SK-N-SH (cell line): ENCODE results near the gene MEPE. TPM values are rescaled to one million over a fixed set of nuclear protein-coding genes. Genes with fewer than 3 reads are reported as not detected.

ENCODE experiments used
- CTCF ChIA-PET: fragments of 300-600, 350-600 bp; formaldehyde crosslinking; extraction: SDS; loops from one replicate; lab custom pipeline; 2021; lab: Yijun Ruan, JAX
- POLR2A ChIA-PET: fragments of 350-600 bp; sonication (Branson Sonifier 250); formaldehyde crosslinking; extraction: SDS; loops from one replicate; lab custom pipeline; 2020; ENCODE audit warnings: antibody characterized with exemption, inconsistent platforms; lab: Yijun Ruan, JAX
- DNase-seq: peaks from one replicate; pipeline ENCODE4 v3.0.0; 2012
- H2AFZ ChIP-seq: fragments of 200-600 bp; sonication (generic); 2 replicates; pipeline ENCODE4 v1.8.1; 2016; ENCODE audit warnings: antibody characterized with exemption, mild to moderate bottlenecking, low read depth
- H3F3A ChIP-seq: fragments of 200-600 bp; sonication (generic); replicated peaks from 2 replicates; pipeline ENCODE3; 2016; ENCODE audit warnings: antibody characterized with exemption, mild to moderate bottlenecking; ENCODE audit not compliant: insufficient read depth
- H3K27ac ChIP-seq, 2 experiments: fragments of 200-500 bp in 1 of 2; fragments of 200-600 bp in 1 of 2; sonication (Bioruptor generic) in 1 of 2; sonication (generic), shearing (Covaris generic) in 1 of 2; 2 replicates each; pipeline versions ENCODE4 v1.5.1 to v1.6.1; 2014 to 2016; ENCODE audit warnings: low read depth in 2 of 2, inconsistent platforms in 1 of 2, low read length in 1 of 2, mild to moderate bottlenecking in 1 of 2, mixed read lengths in 1 of 2
- H3K27me3 ChIP-seq: fragments of 200-600 bp; sonication (generic), shearing (Covaris generic); 2 replicates; pipeline ENCODE4 v1.6.1; 2016; ENCODE audit warnings: mixed run types; ENCODE audit not compliant: insufficient read depth
- H3K36me3 ChIP-seq, 2 experiments: fragments of 200-500 bp in 1 of 2; fragments of 200-600 bp in 1 of 2; sonication (Bioruptor generic) in 1 of 2; sonication (generic) in 1 of 2; replicated peaks in 1 of 2; 2 replicates each; pipeline versions ENCODE3 to v1.5.1; 2014 to 2016; ENCODE audit warnings: low read length in 1 of 2, mild to moderate bottlenecking in 1 of 2; ENCODE audit not compliant: insufficient read depth in 2 of 2, control insufficient read depth in 1 of 2
- H3K4me1 ChIP-seq, 2 experiments: fragments of 200-500 bp in 1 of 2; fragments of 200-600 bp in 1 of 2; sonication (Bioruptor generic) in 1 of 2; sonication (generic), shearing (Covaris generic) in 1 of 2; 2 replicates each; pipeline versions ENCODE4 v1.5.1 to v1.6.1; 2014 to 2016; ENCODE audit warnings: low read depth in 1 of 2, low read length in 1 of 2, mixed run types in 1 of 2; ENCODE audit not compliant: insufficient read depth in 2 of 2, control insufficient read depth in 1 of 2
- H3K4me2 ChIP-seq: fragments of 200-600 bp; sonication (generic), shearing (Covaris generic); 2 replicates; pipeline ENCODE4 v1.6.1; 2017; ENCODE audit warnings: mixed run types
- H3K4me3 ChIP-seq, 2 experiments: fragments of 200-500 bp in 1 of 2; fragments of 200-600 bp in 1 of 2; sonication (Bioruptor generic) in 1 of 2; sonication (generic), shearing (Covaris generic) in 1 of 2; 2 replicates each; pipeline versions ENCODE4 v1.5.1 to v1.8.1; 2014 to 2016; ENCODE audit warnings: low read depth in 2 of 2, inconsistent platforms in 1 of 2, low read length in 1 of 2, mild to moderate bottlenecking in 1 of 2, mixed read lengths in 1 of 2, moderate library complexity in 1 of 2
- H3K79me2 ChIP-seq: fragments of 200-600 bp; sonication (generic); 2 replicates; pipeline ENCODE4 v1.8.1; 2017; ENCODE audit warnings: mild to moderate bottlenecking; ENCODE audit not compliant: insufficient read depth
- H3K9ac ChIP-seq: fragments of 200-600 bp; sonication (generic); 2 replicates; pipeline ENCODE4 v1.6.1; 2017; ENCODE audit warnings: mixed run types
- H3K9me2 ChIP-seq: fragments of 200-600 bp; sonication (generic); 2 replicates; pipeline ENCODE4 v1.6.1; 2017; ENCODE audit warnings: mixed run types
- H3K9me3 ChIP-seq: fragments of 200-600 bp; sonication (generic); 2 replicates; pipeline ENCODE4 v1.6.1; 2017; ENCODE audit warnings: mixed run types, mild to moderate bottlenecking, moderate library complexity
- H4K20me1 ChIP-seq: fragments of 200-600 bp; sonication (generic); 2 replicates; pipeline ENCODE4 v1.6.1; 2017; ENCODE audit warnings: mild to moderate bottlenecking, mixed run types; ENCODE audit not compliant: insufficient read depth
- CHD2 ChIP-seq: fragments of 150-350 bp; IDR thresholded peaks from 2 replicates; pipeline ENCODE4 v1.6.1; 2018; ENCODE audit warnings: low read length; ENCODE audit not compliant: partially characterized antibody
- CTCF ChIP-seq: fragments of 200-600 bp; sonication (generic); IDR thresholded peaks from 2 replicates; pipeline ENCODE4 v1.6.1; 2017; ENCODE audit warnings: antibody characterized with exemption, mild to moderate bottlenecking, moderate library complexity
- ELF1 ChIP-seq: IDR thresholded peaks from 2 replicates; pipeline ENCODE4 v1.4.0; 2012
- EP300 ChIP-seq, 2 experiments: IDR thresholded peaks; 2 replicates each; pipeline versions ENCODE4 v1.4.0 to v1.6.1; 2012; ENCODE audit warnings: borderline replicate concordance in 1 of 2, low read depth in 1 of 2, low read length in 1 of 2
- EZH2phosphoT487 ChIP-seq: fragments of 200-600 bp; sonication (generic); IDR thresholded peaks from 2 replicates; pipeline ENCODE4 v1.6.1; 2017; ENCODE audit warnings: low read depth, mixed run types, mild to moderate bottlenecking, antibody characterized with exemption, moderate library complexity, borderline replicate concordance
- FOXJ3 ChIP-seq: sonication (generic); formaldehyde crosslinking; IDR thresholded peaks from 2 replicates; pipeline ENCODE4 v1.5.1; 2020; ENCODE audit warnings: mild to moderate bottlenecking, missing genetic modification reagents
- FOXM1 ChIP-seq: IDR thresholded peaks from 2 replicates; pipeline ENCODE4 v1.4.0; 2012; ENCODE audit warnings: low read depth, mild to moderate bottlenecking
- GABPA ChIP-seq: IDR thresholded peaks from 2 replicates; pipeline ENCODE4 v1.4.0; 2012; ENCODE audit warnings: low read depth, mild to moderate bottlenecking
- GATA2 ChIP-seq: sonication (generic); formaldehyde crosslinking; IDR thresholded peaks from 2 replicates; pipeline ENCODE4 v1.5.0; 2020; ENCODE audit warnings: mild to moderate bottlenecking, missing genetic modification reagents
- MAX ChIP-seq: IDR thresholded peaks from 2 replicates; pipeline ENCODE4 v1.4.0; 2012; ENCODE audit warnings: low read depth
- MEF2A ChIP-seq: IDR thresholded peaks from 2 replicates; pipeline ENCODE4 v1.4.0; 2012; ENCODE audit warnings: low read depth, borderline replicate concordance
- MXI1 ChIP-seq: IDR thresholded peaks from 2 replicates; pipeline ENCODE4 v1.6.1; 2012; ENCODE audit warnings: mild to moderate bottlenecking, low read depth, low read length, improper control_type of control experiment
- NFIC ChIP-seq: IDR thresholded peaks from 2 replicates; pipeline ENCODE4 v1.4.0; 2012; ENCODE audit warnings: borderline replicate concordance
- NRF1 ChIP-seq: IDR thresholded peaks from 2 replicates; pipeline ENCODE4 v1.6.1; 2012; ENCODE audit warnings: low read depth, mild to moderate bottlenecking, low read length
- PBX3 ChIP-seq: IDR thresholded peaks from 2 replicates; pipeline ENCODE4; 2012
- POLR2AphosphoS5 ChIP-seq: IDR thresholded peaks from 2 replicates; pipeline ENCODE4 v1.6.1; 2012; ENCODE audit warnings: low read depth, low read length
- RAD21 ChIP-seq: IDR thresholded peaks from 2 replicates; pipeline ENCODE4 v1.6.1; 2012; ENCODE audit warnings: mild to moderate bottlenecking, low read length
- RCOR1 ChIP-seq: fragments of 150-350 bp; IDR thresholded peaks from 2 replicates; pipeline ENCODE4 v1.6.1; 2017; ENCODE audit warnings: antibody characterized with exemption, low read length
- RFX5 ChIP-seq: IDR thresholded peaks from 2 replicates; pipeline ENCODE4 v1.6.1; 2012; ENCODE audit warnings: mild to moderate bottlenecking, improper control_type of control experiment, low read length
- RXRA ChIP-seq: IDR thresholded peaks from 2 replicates; pipeline ENCODE4 v1.4.0; 2012; ENCODE audit warnings: low read depth, mild to moderate bottlenecking, borderline replicate concordance
- SMC3 ChIP-seq: IDR thresholded peaks from 2 replicates; pipeline ENCODE4 v1.6.1; 2012; ENCODE audit warnings: low read depth, low read length, improper control_type of control experiment
- TAF1 ChIP-seq: IDR thresholded peaks from 2 replicates; pipeline ENCODE4 v1.6.1; 2012; ENCODE audit warnings: low read depth, mild to moderate bottlenecking, low read length, moderate library complexity, borderline replicate concordance
- USF1 ChIP-seq: IDR thresholded peaks from 2 replicates; pipeline ENCODE4 v1.4.0; 2012; ENCODE audit warnings: low read depth, borderline replicate concordance
- USF2 ChIP-seq: fragments of 150-350 bp; IDR thresholded peaks from 2 replicates; pipeline ENCODE4 v1.6.1; 2017; ENCODE audit warnings: antibody characterized with exemption, low read length, low read depth, borderline replicate concordance
- WGBS: methylation state at CpG from one replicate; pipeline ENCODE4 v1.1.6; 2017; ENCODE audit warnings: low lambda C conversion rate; 5-methylcytosine and 5-hydroxymethylcytosine counted together
- polyA plus RNA-seq, 3 experiments: library from polyadenylated mRNA; depleted of rRNA; stranded (reverse); fragments of >200 nt; gene quantifications; 2 replicates each; pipeline ENCODE4 v1.2.3, GENCODE V29; 2012

MEPE gene
- polyA plus RNA-seq, 1 of the 3 experiments (the other 2 are of a cell fraction): not detected

- H3F3A ChIP-seq: no peaks in the 10 kb centered on the region
- no peak overlapping the region for H3K4me3 ChIP-seq
- no peaks in the 10 kb centered on the region for H3K4me1 ChIP-seq
- no peaks in the 10 kb centered on the region for H3K27me3 ChIP-seq
- no peaks in the 10 kb centered on the region for H3K79me2 ChIP-seq
- no peak overlapping the region for H3K9ac ChIP-seq
- no peak for TF ChIP-seq ELF1
- TF ChIP-seq GABPA: no peak
- no peak for TF ChIP-seq USF2
- no peak for TF ChIP-seq EP300 (IDR thresholded peaks at IDR 0.05; ENCODE audit: borderline replicate concordance in 1 of 2, low read depth in 1 of 2, low read length in 1 of 2)
- no peak for TF ChIP-seq EZH2phosphoT487
- no peak for TF ChIP-seq USF1
- TF ChIP-seq PBX3: no peak
- TF ChIP-seq RAD21: no peak
- no peak for TF ChIP-seq FOXM1
- TF ChIP-seq RCOR1: no peak
- no peak for TF ChIP-seq MAX
- TF ChIP-seq MXI1: no peak
- TF ChIP-seq POLR2AphosphoS5: no peak
- no peak overlapping the region for H3K27ac ChIP-seq
- no peaks in the 10 kb centered on the region for H3K9me3 ChIP-seq
- H2AFZ ChIP-seq: no peak overlapping the region
- no peaks in the 10 kb centered on the region for H3K9me2 ChIP-seq
- ChIA-PET CTCF (interaction anchor here (1.1 kb wide), 2 partner anchors 46 to 178 kb away, joined by 3 read pairs; no protein-coding TSS in a partner anchor), POLR2A (no interaction called here)
- no peaks in the 10 kb centered on the region for H4K20me1 ChIP-seq
- 32% methylated on average over 3 of the region's 3 CpGs for WGBS
- no peak for DNase-seq
- H3K36me3 ChIP-seq: no peaks in the 10 kb centered on the region
- H3K4me2 ChIP-seq: no peak overlapping the region
These were observed 25.4 kb upstream of the MEPE start for GRCh38 chr4:87807402-87807801.

GRCh38 chr4:87811977-87812376 is 20.8 kb upstream of the MEPE start:
- DNase-seq: no peak
- no peaks in the 10 kb centered on the region for H3K79me2 ChIP-seq
- no peaks in the 10 kb centered on the region for H3K36me3 ChIP-seq
- H3K4me1 ChIP-seq: no peaks in the 10 kb centered on the region
- no peaks in the 10 kb centered on the region for H4K20me1 ChIP-seq
- H3K9me2 ChIP-seq: no peaks in the 10 kb centered on the region
- H2AFZ ChIP-seq: no peak overlapping the region
- POLR2A ChIA-PET: no interaction called here
- H3K27me3 ChIP-seq: no peaks in the 10 kb centered on the region
- no peaks in the 10 kb centered on the region for H3K9me3 ChIP-seq
- no peak overlapping the region for H3K4me2 ChIP-seq
- no peak overlapping the region for H3K9ac ChIP-seq
- H3K4me3 ChIP-seq: no peak overlapping the region
- CTCF ChIA-PET: no interaction called here
- no peak overlapping the region for H3K27ac ChIP-seq
- WGBS: 31% methylated on average over 2 of the region's 2 CpGs
- H3F3A ChIP-seq: no peaks in the 10 kb centered on the region
- TF ChIP-seq CTCF (no peak), EP300 (IDR thresholded peaks at IDR 0.05; ENCODE audit: borderline replicate concordance in 1 of 2, low read depth in 1 of 2, low read length in 1 of 2) (no peak), RAD21 (no peak), CHD2 (no peak), RXRA (no peak), RFX5 (no peak), RCOR1 (no peak), GATA2 (no peak), NRF1 (no peak), USF1 (no peak), POLR2AphosphoS5 (no peak), GABPA (no peak), MEF2A (no peak), TAF1 (no peak), SMC3 (no peak), NFIC (no peak), FOXJ3 (CRISPR knock-in tag) (no peak), FOXM1 (no peak)
